NK-92 (cell line): ENCODE data around the gene ARHGAP10.
A peak's percentile ranks its signal among the peaks of the same experiment; 100 is the strongest.

Experiments used
- DNase-seq: peaks from one replicate; lab custom pipeline; 2025; ENCODE audit not compliant: unreplicated experiment; lab: John Stamatoyannopoulos, UW

The ARHGAP10 gene

GRCh38 chr4:147844781-147845180 is 112.9 kb downstream of the ARHGAP10 start:
- no peak for DNase-seq

DNA sequence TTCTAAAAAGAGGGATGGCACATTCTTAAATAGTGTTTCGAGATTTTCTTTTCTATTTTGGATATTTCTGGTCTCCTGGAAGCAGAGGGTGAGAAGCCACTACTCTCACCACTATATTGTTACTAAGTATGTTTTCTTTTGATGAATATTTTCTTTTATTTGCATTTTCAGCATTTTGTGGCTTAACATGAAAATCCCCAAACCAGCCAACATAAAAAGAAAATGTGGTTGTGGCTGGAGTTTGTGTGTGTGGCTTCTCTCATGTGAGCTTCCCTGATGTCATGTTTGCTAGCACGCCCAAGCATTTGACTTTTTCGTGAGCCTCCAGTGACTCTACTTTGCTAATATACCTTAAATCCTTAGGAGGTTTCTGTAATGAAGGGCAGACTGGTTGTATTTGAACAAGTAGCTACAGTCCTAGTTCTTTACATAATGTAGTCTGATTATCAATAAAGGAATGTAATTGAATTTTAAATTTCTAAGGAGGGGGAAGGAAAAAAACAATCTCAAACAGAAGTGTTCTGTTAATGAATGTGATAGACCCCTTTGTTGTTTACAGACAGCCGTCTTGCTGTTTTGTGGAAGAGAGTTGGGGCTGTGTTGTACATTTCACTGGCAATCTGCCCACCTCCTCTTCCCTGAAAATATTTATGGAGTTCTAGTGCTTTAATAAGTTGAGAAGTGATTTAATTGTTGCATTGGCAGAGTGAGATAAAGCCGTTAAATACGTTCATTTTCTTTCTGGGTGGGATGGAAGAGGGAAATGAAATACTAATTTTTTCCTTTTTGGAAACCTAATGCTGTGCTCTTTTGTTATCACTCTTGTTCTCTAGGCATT is 114.6 kb downstream of the ARHGAP10 start:
- no peak for DNase-seq

DNA sequence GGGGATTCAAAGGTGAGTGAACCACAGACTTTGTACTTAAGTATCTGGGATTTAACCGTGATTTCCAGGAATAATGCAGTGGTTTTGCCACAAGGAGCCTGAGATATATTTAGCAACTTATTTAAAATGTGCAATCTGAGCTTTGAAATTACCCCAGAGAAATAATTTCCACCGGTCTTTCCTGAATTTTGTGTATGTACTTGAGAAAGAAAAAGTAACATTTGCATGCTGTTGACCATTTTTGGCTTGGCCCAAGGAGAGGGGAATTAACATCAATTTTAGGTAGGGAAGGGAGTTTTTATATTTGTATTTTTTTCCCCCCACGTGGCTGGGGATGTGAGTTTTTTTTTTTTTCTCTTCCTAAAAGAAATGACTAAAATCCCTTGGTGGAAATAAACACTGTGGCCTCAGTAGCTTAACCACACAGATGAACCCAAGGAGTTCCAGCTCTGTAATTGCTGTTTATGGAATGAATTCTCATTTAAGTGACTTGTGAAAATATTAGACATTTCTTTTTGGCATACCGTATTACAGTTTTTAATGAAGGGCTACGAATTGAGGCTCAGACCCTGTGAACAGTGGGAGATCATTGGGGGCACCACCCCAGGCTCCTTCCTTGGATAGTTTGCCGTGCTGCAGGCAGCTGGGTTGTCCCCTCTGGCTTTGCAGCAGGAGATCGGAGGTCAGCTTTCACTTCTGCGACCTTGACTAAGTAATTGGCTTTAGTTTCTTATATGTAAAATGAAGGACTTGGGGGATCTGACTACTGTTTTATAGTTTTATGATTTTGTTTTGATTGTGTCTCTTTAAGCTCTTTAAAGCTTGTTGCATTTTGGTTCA is 116.1 kb downstream of the ARHGAP10 start:
- no peak for DNase-seq

DNA sequence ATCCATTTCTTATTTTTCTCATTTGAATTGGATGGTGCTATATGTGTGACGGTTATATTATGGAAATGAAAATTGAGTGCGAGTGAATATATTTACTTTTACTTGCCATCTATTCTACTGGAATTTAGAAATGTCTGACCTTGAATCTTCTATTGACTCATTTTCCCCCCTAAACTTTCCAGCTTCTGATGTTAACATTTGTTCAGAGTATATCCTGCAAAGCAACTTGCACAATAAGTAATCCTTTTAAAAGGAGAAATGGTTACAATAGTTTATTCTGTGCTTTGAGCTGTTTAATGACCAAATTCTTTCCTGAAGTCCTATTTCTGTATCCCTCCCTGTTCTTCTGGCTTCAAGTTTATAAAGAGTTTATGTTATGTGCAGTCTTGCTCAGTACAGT is 116.7 kb downstream of the ARHGAP10 start:
- DNase-seq: no peak

DNA sequence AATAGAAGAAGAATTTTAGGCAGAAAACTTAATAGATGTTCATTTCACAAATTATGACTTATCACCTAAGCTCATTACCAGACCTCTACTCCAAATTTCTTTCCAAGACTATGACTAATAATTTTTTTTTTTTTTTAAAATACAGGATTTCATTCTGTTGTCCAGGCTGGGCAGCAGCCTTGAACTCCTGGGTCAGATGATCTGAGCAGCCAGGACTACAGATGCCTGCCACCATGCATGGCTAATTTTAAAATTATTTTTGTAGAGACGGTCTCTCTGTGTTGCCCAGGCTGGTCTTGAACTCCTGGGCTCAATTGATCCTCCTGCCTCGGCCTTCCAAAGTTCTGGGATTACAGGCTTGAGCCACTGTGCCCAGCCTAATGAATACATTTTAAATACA is 119.2 kb downstream of the ARHGAP10 start:
- no peak for DNase-seq

DNA sequence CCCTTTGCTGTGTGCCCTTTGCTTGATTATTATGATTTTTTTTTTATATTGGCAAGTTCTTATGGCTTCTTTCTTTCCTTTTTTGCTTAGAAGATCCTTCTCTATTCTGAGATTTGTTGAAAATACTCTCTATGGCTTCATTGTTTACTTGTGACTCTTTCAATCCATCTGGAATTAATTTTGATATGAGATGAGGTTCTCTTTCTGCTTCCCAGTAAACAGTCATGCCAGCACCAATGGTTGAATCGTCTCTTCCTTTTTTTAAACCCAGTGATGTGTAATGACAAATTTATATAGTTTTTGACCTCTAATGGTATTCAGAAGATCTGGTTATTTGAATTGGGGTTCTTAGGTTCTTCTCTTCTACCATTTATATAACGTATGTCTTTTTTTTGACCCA is 121.8 kb downstream of the ARHGAP10 start:
- no peak for DNase-seq

DNA sequence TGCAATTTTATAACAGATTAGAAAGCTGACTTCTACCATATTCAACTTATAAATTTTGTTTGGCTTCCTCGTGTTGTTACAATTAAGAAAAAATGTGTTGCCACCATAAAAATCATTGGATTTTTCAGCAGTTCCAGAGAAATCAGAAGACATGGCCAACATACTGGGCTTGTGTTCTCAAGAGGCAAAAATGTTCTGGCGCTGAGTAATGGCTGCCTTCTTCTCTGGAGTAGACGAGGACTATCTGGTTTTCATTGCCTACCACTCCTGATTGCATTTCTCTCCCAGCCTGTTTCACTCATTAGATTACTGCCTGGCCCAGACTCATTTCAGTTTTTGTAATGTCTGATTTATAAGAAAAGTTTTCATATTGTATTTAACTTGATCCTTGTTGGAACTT is 122.3 kb downstream of the ARHGAP10 start:
- no peak for DNase-seq

- no peak for DNase-seq
Observed at GRCh38 chr4:147855571-147856009, 123.7 kb downstream of the ARHGAP10 start.

DNA sequence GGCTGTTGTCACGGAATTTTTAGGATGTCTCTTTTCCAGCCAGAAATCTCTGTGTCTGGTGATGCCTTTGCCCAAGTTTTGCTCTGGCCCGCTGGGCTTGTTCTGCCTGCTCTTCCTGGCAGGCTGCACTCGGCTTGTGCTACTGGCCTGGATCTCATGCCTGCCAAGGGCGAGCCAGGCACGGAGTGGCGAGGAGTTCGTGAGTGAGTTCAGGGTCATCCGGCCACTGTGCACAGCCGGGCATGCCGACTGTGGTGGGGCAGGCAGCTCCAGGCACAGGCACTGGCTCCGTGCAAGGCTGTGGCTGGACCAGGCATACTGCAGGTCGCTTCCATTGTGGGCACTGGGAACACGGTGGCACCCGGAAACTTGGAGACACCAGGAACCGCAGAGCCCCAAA is 129.1 kb downstream of the ARHGAP10 start:
- no peak for DNase-seq

DNA sequence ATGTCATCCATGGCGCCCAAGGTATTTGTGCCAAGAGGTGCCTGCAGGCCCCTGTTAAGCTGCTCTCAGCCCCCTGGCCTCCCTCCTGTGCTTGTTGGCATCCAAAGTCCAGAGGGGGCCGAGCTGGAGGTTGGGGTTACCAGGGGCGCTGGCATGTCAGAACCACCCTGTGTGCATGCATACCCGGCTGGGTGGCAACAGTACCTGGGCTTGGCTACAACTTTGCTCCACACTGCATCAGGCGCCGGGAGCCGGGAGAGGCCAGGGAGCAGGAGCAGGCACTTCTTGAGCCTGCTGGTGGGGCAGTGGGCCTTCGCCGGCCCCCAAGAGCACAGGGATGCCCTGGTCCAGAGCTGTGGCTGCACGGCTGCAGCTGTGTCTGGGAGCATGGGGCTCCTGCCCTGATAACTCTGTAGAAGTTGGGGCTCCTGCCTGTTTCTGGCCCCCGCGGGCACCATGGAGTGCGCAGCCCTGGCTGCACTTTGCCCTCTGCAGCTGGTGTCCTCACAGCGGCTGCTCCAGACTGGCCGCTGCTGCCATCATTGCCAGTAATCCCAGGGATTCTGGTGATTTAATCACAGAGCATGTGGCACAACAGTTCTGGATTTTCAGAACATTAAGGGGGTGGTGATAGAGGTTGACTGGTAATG is 130.3 kb downstream of the ARHGAP10 start:
- DNase-seq: no peak

DNA sequence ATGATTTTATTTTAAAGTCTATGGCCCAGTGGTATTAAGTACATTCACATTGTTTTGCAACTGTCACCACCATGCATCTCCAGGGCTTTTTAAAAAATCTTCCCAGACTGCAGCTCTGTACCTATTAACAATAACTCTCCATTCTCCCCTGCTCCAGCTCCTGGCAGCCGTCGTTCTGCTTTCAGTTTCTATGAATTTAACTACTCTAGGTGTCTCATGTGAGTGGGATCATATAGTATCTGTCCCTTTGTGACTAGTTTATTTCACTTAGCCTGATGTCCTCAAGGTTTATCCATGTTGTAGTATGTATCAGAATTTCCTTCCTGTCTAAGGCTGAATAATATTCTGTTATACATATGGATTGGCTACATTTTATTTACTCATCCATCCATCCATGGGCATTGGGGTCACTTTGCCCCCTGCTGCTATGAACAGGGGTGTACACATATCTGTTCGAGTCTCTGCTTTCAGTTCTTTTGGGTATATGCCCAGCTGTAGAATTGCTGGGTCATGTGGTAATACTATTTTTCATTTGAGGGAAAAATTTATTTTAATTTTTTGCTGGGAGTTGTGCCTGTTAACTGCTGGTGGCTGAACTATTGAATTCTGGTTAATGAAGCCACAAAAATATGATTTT is 131.3 kb downstream of the ARHGAP10 start:
- no peak for DNase-seq

- no peak for DNase-seq
Observed at GRCh38 chr4:147863808-147864472, 132.1 kb downstream of the ARHGAP10 start.

DNA sequence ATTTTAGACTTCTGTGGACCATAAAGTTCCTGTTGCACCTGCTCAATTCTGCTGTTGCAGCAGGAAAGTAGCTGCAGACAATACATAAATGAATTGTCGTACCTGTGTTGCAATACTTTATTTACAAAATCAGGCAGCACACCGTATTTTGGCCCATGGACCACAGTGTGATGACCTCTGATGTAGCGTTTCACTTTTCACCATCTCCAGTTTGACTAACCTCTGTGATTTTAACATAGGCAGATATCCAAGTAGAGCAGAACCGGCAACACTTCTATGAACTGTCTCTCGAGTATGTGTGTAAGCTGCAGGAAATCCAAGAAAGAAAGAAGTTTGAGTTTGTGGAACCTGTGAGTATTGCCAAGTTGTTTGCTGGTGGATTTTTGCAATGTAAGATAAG is 132.7 kb downstream of the ARHGAP10 start:
- DNase-seq: no peak

GRCh38 chr4:147865926-147866325 is 134.0 kb downstream of the ARHGAP10 start:
- DNase-seq: no peak

- peak; percentile 37 for DNase-seq
Observed at GRCh38 chr4:147866532-147867271, 134.8 kb downstream of the ARHGAP10 start.

DNA sequence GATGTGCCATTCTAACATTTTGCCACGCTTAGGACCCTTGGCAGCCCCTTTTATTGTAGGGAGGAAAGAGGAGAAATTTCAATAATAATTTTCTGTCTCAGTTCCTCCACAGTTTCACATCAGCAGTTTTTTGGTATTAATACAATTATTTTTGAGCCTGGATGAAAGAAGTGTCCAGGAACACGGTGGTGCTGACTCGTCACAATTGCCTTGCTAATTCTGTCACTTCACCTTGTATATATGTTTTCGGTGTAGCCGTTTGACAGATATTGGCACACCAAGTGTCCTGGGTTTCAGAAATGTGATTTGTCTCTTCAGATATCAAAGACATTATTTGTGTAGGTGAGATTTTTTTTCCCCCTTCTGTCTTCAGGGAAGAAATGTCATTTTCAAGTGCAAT is 142.2 kb downstream of the ARHGAP10 start:
- DNase-seq: no peak

GRCh38 chr4:147877308-147877771 is 145.5 kb downstream of the ARHGAP10 start:
- no peak for DNase-seq

- no peak for DNase-seq
Observed at GRCh38 chr4:147879676-147880075, 147.8 kb downstream of the ARHGAP10 start.

- DNase-seq: no peak
Observed at GRCh38 chr4:147880511-147880910, 148.6 kb downstream of the ARHGAP10 start.

DNA sequence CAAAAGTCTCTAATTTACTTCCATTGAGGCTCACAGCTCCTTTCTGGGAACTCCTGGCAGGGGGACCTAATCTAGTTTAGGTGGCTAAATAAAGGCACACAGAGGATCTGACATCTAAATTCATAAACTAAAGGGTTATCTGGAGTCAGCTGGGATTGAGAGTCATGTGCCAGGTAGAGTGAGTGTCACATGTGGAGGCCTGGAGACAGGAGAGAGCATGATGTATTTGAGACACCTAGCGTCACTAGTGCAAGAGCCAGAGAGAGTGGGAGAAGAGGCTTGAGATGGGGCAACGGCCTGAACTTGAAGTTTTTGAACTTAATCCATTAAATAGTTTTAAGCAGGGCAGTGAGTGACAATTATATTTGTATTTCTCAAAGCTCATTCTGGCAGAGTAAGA is 152.6 kb downstream of the ARHGAP10 start:
- no peak for DNase-seq
